H1 (cell line): ENCODE data around the gene SRM. TPM values are rescaled to one million over a fixed set of nuclear protein-coding genes. Genes with fewer than 3 reads are reported as not detected.

Experiments
- BCL11A ChIP-seq, 2 experiments: IDR thresholded peaks; one replicate each; pipeline ENCODE4 v1.6.1; 2011; ENCODE audit warnings: low read depth in 2 of 2, low read length in 2 of 2, mild to moderate bottlenecking in 2 of 2
- FOSL1 ChIP-seq: IDR thresholded peaks from 2 replicates; pipeline ENCODE4 v1.6.1; 2011; ENCODE audit warnings: mild to moderate bottlenecking, low read depth, low read length, moderate library complexity; ENCODE audit not compliant: insufficient read depth
- GTF2F1 ChIP-seq: IDR thresholded peaks from 2 replicates; pipeline ENCODE4 v1.6.1; 2012; ENCODE audit warnings: low read depth, low read length, improper control_type of control experiment, borderline replicate concordance
- KDM5A ChIP-seq: fragments of 200-600 bp; IDR thresholded peaks from 2 replicates; pipeline ENCODE4 v1.7.1; 2012; ENCODE audit warnings: mild to moderate bottlenecking, low read length, inconsistent platforms, mixed read lengths
- TAF1 ChIP-seq: IDR thresholded peaks from 2 replicates; pipeline ENCODE4 v1.6.1; 2011; ENCODE audit warnings: mild to moderate bottlenecking, low read depth, low read length
- polyA plus RNA-seq, 7 experiments: library from polyadenylated mRNA; depleted of rRNA in 3 of 7; stranded (reverse) in 5 of 7; unstranded in 2 of 7; fragments of >200 nt in 5 of 7; fragments of 200-250 nt in 2 of 7; gene quantifications; 1 replicate in 5 of 7; 2 replicates in 1 of 7; 4 replicates in 1 of 7; pipeline versions ENCODE4 v1.2.1 to v1.2.3, GENCODE V29; 2011 to 2013; ENCODE audit warnings: missing spikeins in 2 of 7, mixed read lengths in 2 of 7
- total RNA-seq: library from RNA; stranded (reverse); fragmentation: NEBNext Ultra II Directional; extraction: Animal tissue kit (Norgen Biotek cat#: 25700); gene quantifications from 2 replicates; pipeline ENCODE4 v1.2.1, GENCODE V29; 2021
- TF ChIP-seq, protein P1 (sequence below), 3 experiments: IDR thresholded peaks; 1 replicate in 2 of 3; 2 replicates in 1 of 3; pipeline versions ENCODE4 v1.5.1 to v1.6.1; 2011; ENCODE audit warnings: low read length in 3 of 3, mild to moderate bottlenecking in 3 of 3, inconsistent platforms in 2 of 3, low read depth in 1 of 3, moderate library complexity in 1 of 3; ENCODE audit not compliant: insufficient read depth in 1 of 3; ENCODE audit errors: control extremely low read depth in 1 of 3

The SRM gene
- total and polyA plus RNA-seq, 2 of the 8 experiments (the other 6 are each of a cell fraction or from before 2014, with no cell fraction given), result 110 to 208 TPM

DNA sequence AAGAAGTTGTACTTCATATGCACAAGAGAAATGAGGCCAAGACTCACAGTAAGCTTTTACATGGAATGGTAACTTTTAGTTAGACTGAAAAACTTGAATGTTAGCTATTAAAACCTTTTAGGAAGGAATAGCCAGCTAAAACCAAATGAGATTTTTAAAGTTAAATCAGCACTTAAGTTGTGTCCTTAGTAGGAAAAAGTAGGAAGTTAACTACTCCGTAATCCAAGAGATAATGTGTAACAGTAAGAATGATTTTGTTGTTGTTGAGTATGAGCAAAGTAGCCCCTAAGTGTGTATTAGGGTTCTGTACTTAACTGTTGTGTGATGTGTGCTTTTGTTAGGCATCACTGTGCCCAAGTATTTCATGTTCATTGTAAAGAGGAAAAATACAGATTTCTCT is 34.2 kb downstream of the SRM start (continued):
- TF ChIP-seq KDM5A (no peak), TAF1 (no peak), BCL11A (IDR thresholded peaks at IDR 0.05; ENCODE audit: low read depth in 2 of 2, low read length in 2 of 2) (no peak), FOSL1 (no peak), GTF2F1 (no peak)
- TF ChIP-seq, protein P1, sequence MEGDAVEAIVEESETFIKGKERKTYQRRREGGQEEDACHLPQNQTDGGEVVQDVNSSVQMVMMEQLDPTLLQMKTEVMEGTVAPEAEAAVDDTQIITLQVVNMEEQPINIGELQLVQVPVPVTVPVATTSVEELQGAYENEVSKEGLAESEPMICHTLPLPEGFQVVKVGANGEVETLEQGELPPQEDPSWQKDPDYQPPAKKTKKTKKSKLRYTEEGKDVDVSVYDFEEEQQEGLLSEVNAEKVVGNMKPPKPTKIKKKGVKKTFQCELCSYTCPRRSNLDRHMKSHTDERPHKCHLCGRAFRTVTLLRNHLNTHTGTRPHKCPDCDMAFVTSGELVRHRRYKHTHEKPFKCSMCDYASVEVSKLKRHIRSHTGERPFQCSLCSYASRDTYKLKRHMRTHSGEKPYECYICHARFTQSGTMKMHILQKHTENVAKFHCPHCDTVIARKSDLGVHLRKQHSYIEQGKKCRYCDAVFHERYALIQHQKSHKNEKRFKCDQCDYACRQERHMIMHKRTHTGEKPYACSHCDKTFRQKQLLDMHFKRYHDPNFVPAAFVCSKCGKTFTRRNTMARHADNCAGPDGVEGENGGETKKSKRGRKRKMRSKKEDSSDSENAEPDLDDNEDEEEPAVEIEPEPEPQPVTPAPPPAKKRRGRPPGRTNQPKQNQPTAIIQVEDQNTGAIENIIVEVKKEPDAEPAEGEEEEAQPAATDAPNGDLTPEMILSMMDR (IDR thresholded peaks at IDR 0.05; ENCODE audit: control extremely low read depth in 1 of 3, insufficient read depth in 1 of 3, low read depth in 1 of 3, low read length in 3 of 3), result no peak
